Karpas-422 (cell line): Measurements from ENCODE around the gene STK11. TPM values are rescaled to one million over a fixed set of nuclear protein-coding genes. Genes with fewer than 3 reads are reported as not detected.

Experiments
- DNase-seq: peaks from one replicate; pipeline ENCODE4 v3.0.0-alpha.2; 2015
- H2AFZ ChIP-seq: fragments of 200-600 bp; sonication (generic); 2 replicates; pipeline ENCODE4 v1.6.1; 2014; ENCODE audit warnings: antibody characterized with exemption, low read length, mixed read lengths
- H3K27ac ChIP-seq: fragments of 200-600 bp; sonication (generic); 2 replicates; pipeline ENCODE4 v1.5.1; 2014; ENCODE audit warnings: mild to moderate bottlenecking, low read length, moderate library complexity
- H3K27me3 ChIP-seq: fragments of 200-600 bp; sonication (generic); 2 replicates; pipeline ENCODE4 v1.6.1; 2014; ENCODE audit warnings: low read length, mixed read lengths
- H3K36me3 ChIP-seq: fragments of 200-600 bp; sonication (generic); 2 replicates; pipeline ENCODE4 v1.6.1; 2014; ENCODE audit warnings: low read length, mixed read lengths; ENCODE audit not compliant: insufficient read depth
- H3K4me1 ChIP-seq: fragments of 200-600 bp; sonication (generic); 2 replicates; pipeline ENCODE4 v1.6.1; 2014; ENCODE audit warnings: mild to moderate bottlenecking, low read length, mixed read lengths
- H3K4me2 ChIP-seq: fragments of 200-600 bp; sonication (generic); 2 replicates; pipeline ENCODE4 v1.6.1; 2014; ENCODE audit warnings: low read length, low read depth, mild to moderate bottlenecking; ENCODE audit not compliant: poor library complexity, severe bottlenecking
- H3K4me3 ChIP-seq: fragments of 200-600 bp; sonication (generic); 2 replicates; pipeline ENCODE4 v1.5.1; 2014; ENCODE audit warnings: mild to moderate bottlenecking, antibody characterized with exemption, low read length, mixed read lengths
- H3K79me2 ChIP-seq: fragments of 200-600 bp; sonication (generic); 2 replicates; pipeline ENCODE4 v1.6.1; 2014; ENCODE audit warnings: mild to moderate bottlenecking, low read length, mixed read lengths
- H3K9ac ChIP-seq: fragments of 200-600 bp; sonication (generic); 2 replicates; pipeline ENCODE4 v1.6.0; 2014; ENCODE audit warnings: low read length
- H3K9me2 ChIP-seq: fragments of 200-600 bp; sonication (generic), shearing (Covaris generic); replicated peaks from 2 replicates; pipeline ENCODE4 v1.6.0; 2014; ENCODE audit warnings: mild to moderate bottlenecking, low read length, moderate library complexity; ENCODE audit not compliant: insufficient read depth
- H3K9me3 ChIP-seq: fragments of 300-700, 200-600 bp; sonication (generic); 2 replicates; pipeline ENCODE4 v1.6.1; 2014; ENCODE audit warnings: low read length, mixed read lengths
- H4K20me1 ChIP-seq: fragments of 200-600 bp; sonication (generic); 2 replicates; pipeline ENCODE4 v1.6.1; 2014; ENCODE audit warnings: mild to moderate bottlenecking, antibody characterized with exemption, low read length, low read depth; ENCODE audit not compliant: insufficient read depth
- total RNA-seq: library from RNA; depleted of rRNA; stranded (reverse); fragments of >200 nt; shearing (Covaris generic); gene quantifications from 2 replicates; pipeline ENCODE4 v1.2.3, GENCODE V29; 2014; ENCODE audit warnings: low replicate concordance

Gene STK11
- total RNA-seq, 1 experiment from 2014 or later = 40.3 TPM

- Histone ChIP-seq H3K9me2 (no peaks in the 10 kb centered on the region), H3K36me3 (peaks cover 12% of the 10 kb centered on the region), H3K79me2 (peaks cover 16% of the 10 kb centered on the region), H3K27ac (peak overlapping the region; percentile 90), H3K4me2 (peak overlapping the region; percentile 66), H3K27me3 (no peaks in the 10 kb centered on the region), H3K4me3 (peak overlapping the region; percentile 51), H2AFZ (no peak overlapping the region), H3K4me1 (peaks cover 80% of the 10 kb centered on the region), H3K9me3 (no peaks in the 10 kb centered on the region), H4K20me1 (peaks cover 24% of the 10 kb centered on the region), H3K9ac (peak overlapping the region; percentile 53)
- DNase-seq = peak; percentile 83
Observed at GRCh38 chr19:1266916-1267476, 61.4 kb downstream of the STK11 start.

DNA sequence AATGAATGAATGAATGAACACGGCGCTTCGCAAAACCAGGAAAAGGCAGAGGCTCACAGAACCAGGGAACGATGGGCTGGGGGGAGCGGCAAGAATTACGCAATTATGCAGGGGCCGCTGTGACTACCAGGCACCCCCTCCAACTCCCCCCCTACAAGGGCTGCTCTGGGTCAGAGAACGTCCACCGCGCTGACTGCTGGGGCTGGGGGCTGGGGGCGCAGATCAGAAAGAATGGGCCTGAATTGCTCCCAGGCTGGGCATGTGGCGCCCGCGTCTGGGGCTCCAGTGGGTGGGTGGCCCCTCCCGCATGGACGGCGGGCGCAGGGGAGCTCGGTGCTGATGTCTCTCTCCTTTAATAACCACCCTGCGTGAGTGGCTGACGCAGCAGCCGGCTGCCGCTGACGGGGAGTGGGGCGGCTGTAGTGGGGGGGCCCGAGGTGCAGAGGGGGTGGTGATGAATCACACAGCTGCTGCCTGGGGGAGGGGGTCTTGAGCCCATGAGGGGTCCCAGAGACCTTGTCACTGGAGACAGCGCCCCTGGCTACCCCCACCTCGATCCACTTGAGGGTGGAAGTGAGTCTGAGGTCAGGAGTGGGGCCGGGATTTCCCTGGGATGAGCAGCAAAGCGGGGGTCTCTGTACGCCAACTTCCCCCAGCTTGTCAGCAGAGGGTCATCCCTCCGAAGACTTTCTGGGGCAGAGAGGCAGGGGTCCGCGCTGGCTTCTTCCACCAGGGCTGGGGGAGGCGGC lies 62.1 kb downstream of the STK11 start:
- H3K4me2 ChIP-seq = peak overlapping the region; percentile 66
- no peak for DNase-seq

DNA sequence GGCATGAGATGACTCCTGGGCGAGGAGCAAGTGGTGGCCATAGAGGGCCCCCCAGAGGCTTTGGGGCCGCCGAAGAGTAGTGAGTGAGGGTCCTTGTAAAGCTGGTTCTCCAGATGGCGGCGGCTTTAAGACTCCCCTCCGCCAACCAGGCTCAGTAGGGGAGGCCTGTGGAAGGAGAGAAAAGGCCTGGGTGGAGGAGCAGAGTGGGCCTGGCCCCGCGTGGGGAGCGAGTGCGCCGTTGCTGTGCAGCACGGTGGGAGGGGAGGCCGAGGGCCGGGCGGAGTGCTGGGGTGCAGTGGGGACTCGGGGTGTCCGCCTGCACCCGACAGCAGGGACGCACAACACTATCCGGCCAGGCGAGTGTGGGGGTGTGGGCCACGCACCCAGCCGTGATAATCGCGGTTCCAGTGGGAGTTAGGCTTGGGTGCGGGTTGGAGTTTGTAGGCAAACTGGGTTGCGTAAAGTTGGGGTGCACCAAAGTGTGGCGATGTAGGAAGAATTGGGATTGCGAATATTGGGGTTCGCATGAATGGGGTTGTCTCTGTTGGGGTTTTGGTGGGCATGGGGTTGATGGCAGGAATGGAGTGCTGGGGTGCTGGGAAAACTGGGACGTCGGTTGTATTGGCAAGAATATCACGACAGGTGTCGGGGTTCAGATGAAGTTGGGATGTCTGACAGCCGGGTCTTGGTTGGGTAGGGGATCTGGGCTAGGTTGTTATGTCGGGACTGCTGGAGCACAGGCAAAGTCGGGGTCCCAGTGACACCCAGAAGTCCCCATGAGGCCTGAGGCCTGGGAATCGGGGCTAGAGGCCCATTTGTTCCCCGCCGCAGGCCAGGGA lies 62.9 kb downstream of the STK11 start:
- Histone ChIP-seq H3K9me2 (no peaks in the 10 kb centered on the region), H3K27me3 (no peaks in the 10 kb centered on the region), H4K20me1 (peaks cover 28% of the 10 kb centered on the region), H3K79me2 (peaks cover 16% of the 10 kb centered on the region), H2AFZ (no peak overlapping the region), H3K36me3 (peaks cover 21% of the 10 kb centered on the region), H3K27ac (no peak overlapping the region), H3K4me1 (peaks cover 66% of the 10 kb centered on the region), H3K9ac (peak overlapping the region; percentile 29; the same call in 1 of the 2 replicates), H3K9me3 (no peaks in the 10 kb centered on the region), H3K4me2 (peak overlapping the region; percentile 28), H3K4me3 (peak overlapping the region; percentile 28; the same call in 1 of the 2 replicates)
- no peak for DNase-seq

More for the DNA sequence above, 62.1 kb downstream of the STK11 start:
- Histone ChIP-seq H3K4me1 (peaks cover 74% of the 10 kb centered on the region), H3K27ac (no peak overlapping the region), H3K9ac (peak overlapping the region; percentile 53; the same call in 1 of the 2 replicates), H4K20me1 (peaks cover 25% of the 10 kb centered on the region), H3K9me2 (no peaks in the 10 kb centered on the region), H2AFZ (no peak overlapping the region), H3K9me3 (no peaks in the 10 kb centered on the region), H3K36me3 (peaks cover 19% of the 10 kb centered on the region), H3K4me3 (peak overlapping the region; percentile 51; the same call in 1 of the 2 replicates), H3K27me3 (no peaks in the 10 kb centered on the region), H3K79me2 (peaks cover 16% of the 10 kb centered on the region)

DNA sequence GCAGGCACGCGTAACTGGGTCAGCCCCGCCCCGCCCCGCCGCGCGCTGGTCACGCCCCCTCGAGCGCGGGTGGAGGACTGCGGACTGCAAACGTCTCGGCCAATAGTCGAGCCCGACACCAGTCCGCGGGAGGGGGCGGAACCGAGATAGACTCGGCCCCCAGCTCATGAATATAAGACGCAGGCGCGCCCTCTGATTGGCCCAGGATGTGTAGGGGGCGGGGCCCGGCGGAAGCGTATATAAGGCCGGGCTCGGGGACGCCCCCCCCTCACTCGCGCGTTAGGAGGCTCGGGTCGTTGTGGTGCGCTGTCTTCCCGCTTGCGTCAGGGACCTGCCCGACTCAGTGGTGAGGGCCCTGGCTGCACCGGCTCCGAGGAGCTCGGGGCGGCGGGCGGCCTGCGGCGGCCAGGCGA lies 63.5 kb downstream of the STK11 start, which contains the start of gene CIRBP:
TSS of gene CIRBP (plus strand) at position 268 of the 413 bp plus-strand sequence. CDS start 1,602 bp downstream, outside the sequence.
- peak; percentile 99 for DNase-seq
- Histone ChIP-seq H3K27ac (peak within 1 kb of the TSS; percentile 77), H3K36me3 (peaks cover 22% of the 10 kb centered on the region), H3K4me1 (peaks cover 66% of the 10 kb centered on the region), H3K79me2 (peaks cover 16% of the 10 kb centered on the region), H2AFZ (no peak within 1 kb of the TSS), H3K4me2 (peak within 1 kb of the TSS; percentile 85), H3K4me3 (peak within 1 kb of the TSS; percentile 83), H4K20me1 (peaks cover 28% of the 10 kb centered on the region), H3K9me3 (no peaks in the 10 kb centered on the region), H3K9ac (peak within 1 kb of the TSS; percentile 92), H3K27me3 (no peaks in the 10 kb centered on the region), H3K9me2 (no peaks in the 10 kb centered on the region)

- Histone ChIP-seq H3K4me1 (peaks cover 67% of the 10 kb centered on the region), H3K27me3 (no peaks in the 10 kb centered on the region), H2AFZ (no peak overlapping the region), H4K20me1 (peaks cover 28% of the 10 kb centered on the region), H3K4me2 (peak overlapping the region; percentile 85), H3K9ac (peak overlapping the region; percentile 92), H3K9me3 (no peaks in the 10 kb centered on the region), H3K4me3 (peak overlapping the region; percentile 83), H3K27ac (peak overlapping the region; percentile 77), H3K36me3 (peaks cover 28% of the 10 kb centered on the region), H3K9me2 (no peaks in the 10 kb centered on the region), H3K79me2 (peaks cover 16% of the 10 kb centered on the region)
- DNase-seq = peak; percentile 94
Observed at GRCh38 chr19:1269478-1270212, 64.1 kb downstream of the STK11 start.

DNA sequence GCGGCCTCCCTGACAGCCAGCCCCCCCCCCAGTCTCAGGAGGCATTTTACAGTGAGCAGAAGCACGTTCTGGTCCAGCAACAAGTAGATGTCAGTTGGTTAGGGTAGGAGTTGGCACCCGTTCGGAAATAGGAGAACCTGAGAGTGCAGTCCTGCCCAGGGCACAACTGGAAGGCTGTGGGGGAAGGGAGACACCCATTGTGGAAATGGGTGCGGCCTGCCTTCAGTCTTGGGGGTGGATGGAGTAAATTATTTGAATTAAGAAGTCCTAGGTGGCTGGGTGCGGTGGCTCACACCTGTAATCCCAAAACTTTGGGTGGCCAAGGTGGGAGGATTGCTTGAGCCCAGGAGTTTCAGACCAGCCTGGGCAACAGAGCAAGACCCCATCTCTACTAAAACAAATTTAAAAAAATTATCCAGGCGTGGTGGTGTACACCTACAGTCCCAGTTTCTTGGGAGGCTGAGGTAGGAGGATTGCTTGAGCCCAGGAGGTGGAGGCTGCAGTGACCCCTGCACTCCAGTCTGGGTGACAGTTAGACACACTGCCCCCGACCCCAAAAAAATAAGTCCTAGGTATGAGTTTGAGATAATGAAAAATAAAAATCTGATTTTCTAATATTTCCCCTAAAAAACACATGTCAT lies 64.8 kb downstream of the STK11 start:
- DNase-seq = peak; percentile 66
- no peaks in the 10 kb centered on the region for H3K9me2 ChIP-seq
- H3K9ac ChIP-seq = peak overlapping the region; percentile 92
- peaks cover 16% of the 10 kb centered on the region for H3K79me2 ChIP-seq
- no peak overlapping the region for H2AFZ ChIP-seq
- peaks cover 32% of the 10 kb centered on the region for H3K36me3 ChIP-seq
- peak overlapping the region; percentile 83 for H3K4me3 ChIP-seq
- H3K9me3 ChIP-seq = no peaks in the 10 kb centered on the region
- H3K4me2 ChIP-seq = peak overlapping the region; percentile 85
- H3K27ac ChIP-seq = peak overlapping the region; percentile 77
- H3K27me3 ChIP-seq = no peaks in the 10 kb centered on the region
- peaks cover 28% of the 10 kb centered on the region for H4K20me1 ChIP-seq
- peaks cover 66% of the 10 kb centered on the region for H3K4me1 ChIP-seq

DNA sequence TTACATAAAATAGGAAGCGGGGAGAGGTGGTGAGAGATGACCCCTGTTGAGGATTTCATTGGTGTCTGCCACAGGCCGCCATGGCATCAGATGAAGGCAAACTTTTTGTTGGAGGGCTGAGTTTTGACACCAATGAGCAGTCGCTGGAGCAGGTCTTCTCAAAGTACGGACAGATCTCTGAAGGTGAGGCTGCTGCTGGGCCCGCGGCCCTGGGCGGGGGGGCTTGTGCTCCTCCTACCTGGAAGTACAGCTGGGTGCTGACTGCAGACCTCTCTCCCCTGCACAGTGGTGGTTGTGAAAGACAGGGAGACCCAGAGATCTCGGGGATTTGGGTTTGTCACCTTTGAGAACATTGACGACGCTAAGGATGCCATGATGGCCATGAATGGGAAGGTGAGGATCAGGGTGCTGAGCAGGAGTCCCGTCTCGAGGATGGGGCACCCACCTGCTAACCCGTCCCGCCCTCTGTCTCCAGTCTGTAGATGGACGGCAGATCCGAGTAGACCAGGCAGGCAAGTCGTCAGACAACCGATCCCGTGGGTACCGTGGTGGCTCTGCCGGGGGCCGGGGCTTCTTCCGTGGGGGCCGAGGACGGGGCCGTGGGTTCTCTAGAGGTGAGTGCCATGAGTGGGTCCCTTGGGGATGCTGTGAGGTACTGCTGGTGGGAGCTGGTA lies 65.4 kb downstream of the STK11 start:
- Histone ChIP-seq H3K36me3 (peaks cover 32% of the 10 kb centered on the region), H3K27me3 (no peaks in the 10 kb centered on the region), H3K4me2 (peak overlapping the region; percentile 85), H3K9me2 (no peaks in the 10 kb centered on the region), H3K9ac (peak overlapping the region; percentile 92; the same call in 1 of the 2 replicates), H2AFZ (no peak overlapping the region), H4K20me1 (peaks cover 28% of the 10 kb centered on the region), H3K79me2 (peaks cover 17% of the 10 kb centered on the region), H3K4me1 (peaks cover 60% of the 10 kb centered on the region), H3K4me3 (peak overlapping the region; percentile 83; the same call in 1 of the 2 replicates), H3K9me3 (no peaks in the 10 kb centered on the region), H3K27ac (peak overlapping the region; percentile 77)
- no peak for DNase-seq
